K562 (cell line): Measurements from ENCODE around the gene CLIC5. TPM values are rescaled to one million over a fixed set of nuclear protein-coding genes. Genes with fewer than 3 reads are reported as not detected.

Source experiments
- ATAC-seq: fragments of 200-7000 bp; cut with Tn5 transposase; 3 replicates; pipeline ENCODE4 v1.9.1; 2020; ENCODE audit warnings: moderate library complexity
- BruUV-seq: library from RNA; stranded (reverse); fragments of 400-500 nt; replicated peaks from 2 replicates; lab custom pipeline; 2021; lab: Mats Ljungman, UMichigan
- CTCF ChIA-PET: fragments of 300-600 bp; formaldehyde crosslinking; extraction: SDS; loops from one replicate; lab custom pipeline; 2021; ENCODE audit warnings: low intra/inter-chr PET ratio; lab: Yijun Ruan, JAX
- POLR2A ChIA-PET: fragments of 300-600, 350-650 bp; sonication (Branson Sonifier 250); formaldehyde crosslinking; extraction: SDS; loops from one replicate; lab custom pipeline; 2021; ENCODE audit warnings: antibody characterized with exemption, inconsistent platforms; lab: Yijun Ruan, JAX
- DNase-seq, 4 experiments: peaks; one replicate each; pipeline versions ENCODE4 v3.0.0 to v3.0.0-alpha.2; 2011 to 2018; ENCODE audit warnings: low spot score in 3 of 4, mixed read lengths in 3 of 4; ENCODE audit errors: extremely low read depth in 1 of 4
- FAIRE-seq: peaks from 2 replicates; lab custom pipeline; 2011; peaks lifted over from hg19 to GRCh38; lab: Jason Lieb, UNC
- H2AFZ ChIP-seq: 2 replicates; pipeline ENCODE4 v1.6.0; 2011; ENCODE audit warnings: low read depth, low read length, control low read depth, inconsistent platforms
- H3K27ac ChIP-seq: fragments of 200-600 bp; 3 replicates; pipeline ENCODE4 v1.8.0; 2011; ENCODE audit warnings: low read depth, mild to moderate bottlenecking, control low read depth, inconsistent platforms, low read length, moderate library complexity, mixed read lengths; ENCODE audit errors: extremely low read depth
- H3K27me3 ChIP-seq, 2 experiments: fragments of 300-600 bp in 1 of 2; 2 replicates in 1 of 2; 3 replicates in 1 of 2; pipeline versions ENCODE4 v1.6.0 to v1.8.0; 2011; ENCODE audit warnings: inconsistent platforms in 2 of 2, low read length in 2 of 2, mild to moderate bottlenecking in 1 of 2, mixed read lengths in 1 of 2, moderate library complexity in 1 of 2; ENCODE audit not compliant: control insufficient read depth in 2 of 2, insufficient read depth in 2 of 2
- H3K36me3 ChIP-seq: fragments of 300-600 bp; 3 replicates; pipeline ENCODE4 v1.8.0; 2011; ENCODE audit warnings: mild to moderate bottlenecking, low read length, inconsistent platforms; ENCODE audit not compliant: control insufficient read depth, insufficient read depth
- H3K4me1 ChIP-seq, 2 experiments: fragments of 200-600 bp in 1 of 2; replicated peaks in 1 of 2; 2 replicates in 1 of 2; 3 replicates in 1 of 2; pipeline versions ENCODE4 v1.5.1 to v1.8.0; 2011; ENCODE audit warnings: inconsistent platforms in 2 of 2, low read length in 2 of 2, mild to moderate bottlenecking in 1 of 2, mixed read lengths in 1 of 2, moderate library complexity in 1 of 2; ENCODE audit not compliant: control insufficient read depth in 2 of 2, insufficient read depth in 2 of 2
- H3K4me2 ChIP-seq: 2 replicates; pipeline ENCODE4 v1.6.1; 2011; ENCODE audit warnings: low read length, control low read depth, inconsistent platforms, mixed read lengths; ENCODE audit not compliant: insufficient read depth
- H3K4me3 ChIP-seq: fragments of 200-600 bp; sonication (generic), shearing (Covaris generic); 2 replicates; pipeline ENCODE4 v1.5.1; 2016; ENCODE audit warnings: control low read depth, inconsistent platforms
- H3K79me2 ChIP-seq: fragments of 200-600 bp; 3 replicates; pipeline ENCODE4 v1.8.0; 2011; ENCODE audit warnings: low read length, inconsistent platforms; ENCODE audit not compliant: control insufficient read depth, insufficient read depth
- H3K9ac ChIP-seq, 2 experiments: 2 replicates each; pipeline versions ENCODE4 v1.6.0 to v1.6.1; 2011; ENCODE audit warnings: low read depth in 2 of 2, low read length in 2 of 2, control low read depth in 1 of 2, inconsistent platforms in 1 of 2, mild to moderate bottlenecking in 1 of 2, mixed read lengths in 1 of 2; ENCODE audit not compliant: insufficient read depth in 1 of 2
- H3K9me1 ChIP-seq: one replicate; pipeline ENCODE4 v1.6.0; 2011; ENCODE audit warnings: inconsistent platforms, mild to moderate bottlenecking, low read length, moderate library complexity; ENCODE audit not compliant: control insufficient read depth, insufficient read depth
- H3K9me3 ChIP-seq: replicated peaks from 2 replicates; pipeline ENCODE4 v1.5.1; 2011; ENCODE audit warnings: low read depth, low read length, inconsistent platforms; ENCODE audit not compliant: control insufficient read depth, insufficient read depth
- H4K20me1 ChIP-seq: replicated peaks from 2 replicates; pipeline ENCODE4 v1.6.1; 2011; ENCODE audit warnings: low read length, inconsistent platforms, mixed read lengths; ENCODE audit not compliant: control insufficient read depth, insufficient read depth
- ARHGAP35 ChIP-seq: fragments of 450-650 bp; IDR thresholded peaks from 2 replicates; pipeline ENCODE4 v1.6.1; 2018; ENCODE audit not compliant: partially characterized antibody
- FIP1L1 ChIP-seq: fragments of 200-400 bp; formaldehyde crosslinking; IDR thresholded peaks from 2 replicates; pipeline ENCODE4 v1.6.1; 2018; ENCODE audit warnings: mild to moderate bottlenecking, low read depth, low read length; ENCODE audit not compliant: poor library complexity, severe bottlenecking
- ID3 ChIP-seq, 2 experiments: fragments of 250-450 bp in 1 of 2; fragments of 450-650 bp in 1 of 2; sonication (Bioruptor Pico) in 1 of 2; IDR thresholded peaks; 2 replicates each; pipeline versions ENCODE4 v1.6.1 to v1.8.0; 2016 to 2021; ENCODE audit warnings: mild to moderate bottlenecking in 2 of 2, moderate library complexity in 2 of 2, missing compliant biosample characterization in 1 of 2, missing genetic modification characterization in 1 of 2
- PTBP1 ChIP-seq: fragments of 200-400 bp; formaldehyde crosslinking; IDR thresholded peaks from 2 replicates; pipeline ENCODE4 v1.6.1; 2017; ENCODE audit warnings: low read depth, low read length
- PTTG1 ChIP-seq: fragments of 450-650 bp; IDR thresholded peaks from 2 replicates; pipeline ENCODE4 v1.6.1; 2016; ENCODE audit warnings: low read depth, mild to moderate bottlenecking, missing genetic modification characterization, missing compliant biosample characterization
- SOX6 ChIP-seq: fragments of 450-650 bp; IDR thresholded peaks from 2 replicates; pipeline ENCODE4 v1.6.1; 2014; ENCODE audit warnings: mild to moderate bottlenecking
- WGBS: fragments of 100-300 bp; shearing (Covaris generic); methylation state at CpG from one replicate; pipeline ENCODE4 v1.1.6; 2016; ENCODE audit warnings: low coverage, mixed read lengths; ENCODE audit not compliant: insufficient coverage; ENCODE audit errors: missing lambda C conversion rate; 5-methylcytosine and 5-hydroxymethylcytosine counted together
- in situ Hi-C: fragments of 300-500 bp; cut with MboI; formaldehyde crosslinking; loops from 4 replicates; pipeline ENCODE4 v1.15.0; 2018; ENCODE audit warnings: inconsistent platforms, mixed read lengths
- intact Hi-C: fragments of 100-400 bp; cut with micrococcal nuclease; formaldehyde crosslinking; loops from 2 replicates; pipeline ENCODE4 v1.14.2; 2022
- polyA plus RNA-seq, 8 experiments: library from polyadenylated mRNA; depleted of rRNA in 4 of 8; stranded (reverse) in 5 of 8; unstranded in 3 of 8; fragments of >200 nt; fragmentation: Nextera tagmentation in 2 of 8; fragmentation: Illumina TruSeq in 1 of 8; extraction: Ambion mirVana in 2 of 8; extraction: Trizol in 1 of 8; gene quantifications; 2 replicates each; pipeline versions ENCODE4 v1.2.1 to v1.2.3, GENCODE V29; 2011 to 2014; ENCODE audit warnings: inconsistent platforms in 1 of 8, missing spikeins in 1 of 8
- total RNA-seq, 7 experiments: library from RNA; depleted of rRNA in 6 of 7; stranded (reverse); fragments of >200 nt in 6 of 7; fragmentation: Illumina TruSeq in 2 of 7; extraction: Trizol in 2 of 7; gene quantifications; 2 replicates each; pipeline versions ENCODE4 v1.2.1 to v1.2.3, GENCODE V29; 2011 to 2021; ENCODE audit warnings: low replicate concordance in 1 of 7
- TF ChIP-seq, protein P1 (sequence below), 2 experiments: fragments of 200-800 bp in 1 of 2; sonication (Bioruptor generic) in 1 of 2; sonication (generic) in 1 of 2; formaldehyde crosslinking in 1 of 2; IDR thresholded peaks in 1 of 2; conservative IDR thresholded peaks in 1 of 2; 2 replicates each; pipeline versions ENCODE4 v1.5.0 to v1.6.1; 2016 to 2020; ENCODE audit warnings: missing compliant biosample characterization in 1 of 2, missing genetic modification characterization in 1 of 2, missing genetic modification reagents in 1 of 2
- TF ChIP-seq, protein P2 (sequence below): fragments of 450-650 bp; IDR thresholded peaks from 2 replicates; pipeline ENCODE4 v1.6.1; 2016; ENCODE audit warnings: missing biosample characterization, missing genetic modification characterization

The CLIC5 gene
- total and polyA plus RNA-seq, 9 of the 15 experiments (the other 6 are each of a cell fraction or from before 2014, with no cell fraction given) = 0.31 TPM; not detected in 8

DNA sequence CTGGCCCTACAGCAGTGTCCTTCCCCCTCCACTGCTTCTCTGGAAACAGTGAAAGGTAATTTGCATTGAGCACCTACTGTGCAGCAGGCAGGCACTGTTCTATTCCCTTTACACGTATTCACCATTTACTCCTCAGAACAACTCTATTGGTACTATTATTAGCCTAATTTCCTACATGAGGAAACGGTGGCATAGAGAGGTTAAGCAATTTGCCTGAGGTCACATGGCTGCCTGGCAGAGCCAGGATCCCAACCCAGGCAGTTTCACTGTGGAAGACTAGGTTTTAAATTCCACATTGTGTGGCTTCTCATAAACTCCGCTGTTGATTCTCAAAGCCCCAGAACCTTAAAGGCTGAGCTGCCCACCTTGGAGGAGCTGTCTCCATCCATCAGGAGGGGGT, 72.7 kb downstream of the CLIC5 start:
- no peaks in the 10 kb centered on the region for H3K36me3 ChIP-seq
- H3K4me3 ChIP-seq = no peak overlapping the region
- no TSS peak for BruUV-seq
- intact Hi-C loops = no loop called here
- ChIA-PET POLR2A (interaction anchor here (0.7 kb wide), 1 partner anchor 1071 kb away, joined by 4 read pairs; no protein-coding TSS in a partner anchor), CTCF (no interaction called here)
- FAIRE-seq (no peak), ATAC-seq (no peak), DNase-seq (no peak)
- in situ Hi-C loops = no loop called here
- no peaks in the 10 kb centered on the region for H3K9me1 ChIP-seq
- H4K20me1 ChIP-seq = no peaks in the 10 kb centered on the region
- H2AFZ ChIP-seq = no peak overlapping the region
- H3K27ac ChIP-seq = no peak overlapping the region
- H3K9ac ChIP-seq = no peak overlapping the region
- no peak overlapping the region for H3K4me2 ChIP-seq
- no peaks in the 10 kb centered on the region for H3K9me3 ChIP-seq
- no peaks in the 10 kb centered on the region for H3K27me3 ChIP-seq
- TF ChIP-seq PTTG1 (tag) = no peak
- no peak for TF ChIP-seq ID3 (CRISPR knock-in tag; IDR thresholded peaks at IDR 0.05)
- no peak for TF ChIP-seq ID3 (tag; IDR thresholded peaks at IDR 0.05)
- TF ChIP-seq, protein P1, sequence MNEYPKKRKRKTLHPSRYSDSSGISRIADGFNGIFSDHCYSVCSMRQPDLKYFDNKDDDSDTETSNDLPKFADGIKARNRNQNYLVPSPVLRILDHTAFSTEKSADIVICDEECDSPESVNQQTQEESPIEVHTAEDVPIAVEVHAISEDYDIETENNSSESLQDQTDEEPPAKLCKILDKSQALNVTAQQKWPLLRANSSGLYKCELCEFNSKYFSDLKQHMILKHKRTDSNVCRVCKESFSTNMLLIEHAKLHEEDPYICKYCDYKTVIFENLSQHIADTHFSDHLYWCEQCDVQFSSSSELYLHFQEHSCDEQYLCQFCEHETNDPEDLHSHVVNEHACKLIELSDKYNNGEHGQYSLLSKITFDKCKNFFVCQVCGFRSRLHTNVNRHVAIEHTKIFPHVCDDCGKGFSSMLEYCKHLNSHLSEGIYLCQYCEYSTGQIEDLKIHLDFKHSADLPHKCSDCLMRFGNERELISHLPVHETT (CRISPR knock-in tag; conservative IDR thresholded peaks at IDR 0.05 in 1 of 2, IDR thresholded peaks at IDR 0.05 in 1 of 2) = no peak
- TF ChIP-seq, protein P2, sequence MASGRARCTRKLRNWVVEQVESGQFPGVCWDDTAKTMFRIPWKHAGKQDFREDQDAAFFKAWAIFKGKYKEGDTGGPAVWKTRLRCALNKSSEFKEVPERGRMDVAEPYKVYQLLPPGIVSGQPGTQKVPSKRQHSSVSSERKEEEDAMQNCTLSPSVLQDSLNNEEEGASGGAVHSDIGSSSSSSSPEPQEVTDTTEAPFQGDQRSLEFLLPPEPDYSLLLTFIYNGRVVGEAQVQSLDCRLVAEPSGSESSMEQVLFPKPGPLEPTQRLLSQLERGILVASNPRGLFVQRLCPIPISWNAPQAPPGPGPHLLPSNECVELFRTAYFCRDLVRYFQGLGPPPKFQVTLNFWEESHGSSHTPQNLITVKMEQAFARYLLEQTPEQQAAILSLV (tag) = no peak
- TF ChIP-seq PTBP1 = no peak
- no peak for TF ChIP-seq SOX6
- no peak for TF ChIP-seq ARHGAP35
- no peak for TF ChIP-seq FIP1L1
- no peaks in the 10 kb centered on the region for H3K79me2 ChIP-seq
- WGBS = 2% methylated on average over 3 of the region's 3 CpGs
- H3K4me1 ChIP-seq = no peaks in the 10 kb centered on the region
